Panc1 (cell line): Measurements from ENCODE around the gene TMEM131.

Source experiments
- POLR2AphosphoS5 ChIP-seq: IDR thresholded peaks from 2 replicates; pipeline ENCODE4 v1.6.1; 2012; ENCODE audit warnings: mild to moderate bottlenecking, low read depth, low read length, moderate library complexity
- SIN3A ChIP-seq: IDR thresholded peaks from 2 replicates; pipeline ENCODE4 v1.6.1; 2012; ENCODE audit warnings: low read depth, mild to moderate bottlenecking, low read length, moderate library complexity, borderline replicate concordance; ENCODE audit not compliant: insufficient read depth
- TF ChIP-seq, protein P1 (sequence below): fragments of 450-650 bp; IDR thresholded peaks from 2 replicates; pipeline ENCODE4 v1.5.1; 2017; ENCODE audit warnings: mild to moderate bottlenecking

DNA sequence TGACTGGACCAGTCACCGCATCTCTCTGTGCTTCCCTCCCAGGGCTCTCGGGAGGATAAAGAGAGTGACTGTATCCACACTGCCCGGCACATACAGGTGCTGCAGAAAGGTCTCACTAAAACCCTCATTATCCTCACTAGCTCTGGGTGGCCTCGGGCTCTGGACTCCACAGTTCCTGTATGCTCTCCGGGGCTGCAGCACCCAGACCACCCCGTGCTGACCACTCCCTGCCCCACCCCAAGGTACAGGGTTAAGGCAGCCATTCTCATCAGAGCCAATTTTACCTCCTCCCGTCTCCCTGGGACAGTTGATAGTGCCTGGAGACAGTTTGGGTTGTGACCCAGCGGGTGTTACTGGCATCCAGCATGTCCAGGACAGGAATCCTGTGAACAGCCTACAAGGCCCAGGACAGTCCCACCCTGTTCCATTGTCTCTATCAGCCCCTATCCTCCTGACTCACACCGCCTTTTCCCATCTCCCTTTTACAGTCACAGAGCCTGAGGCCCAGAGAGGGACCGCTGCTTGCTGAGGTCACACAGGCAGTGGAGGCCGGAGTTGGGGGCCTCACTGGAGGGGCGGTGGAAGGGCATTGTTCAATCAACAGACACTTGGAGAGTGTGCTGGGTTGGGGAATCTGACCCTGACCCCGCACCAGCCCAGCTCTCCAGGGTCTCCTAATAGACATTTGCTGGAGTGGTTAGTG, 280.6 kb downstream of the TMEM131 start:
- TF ChIP-seq, protein P1, sequence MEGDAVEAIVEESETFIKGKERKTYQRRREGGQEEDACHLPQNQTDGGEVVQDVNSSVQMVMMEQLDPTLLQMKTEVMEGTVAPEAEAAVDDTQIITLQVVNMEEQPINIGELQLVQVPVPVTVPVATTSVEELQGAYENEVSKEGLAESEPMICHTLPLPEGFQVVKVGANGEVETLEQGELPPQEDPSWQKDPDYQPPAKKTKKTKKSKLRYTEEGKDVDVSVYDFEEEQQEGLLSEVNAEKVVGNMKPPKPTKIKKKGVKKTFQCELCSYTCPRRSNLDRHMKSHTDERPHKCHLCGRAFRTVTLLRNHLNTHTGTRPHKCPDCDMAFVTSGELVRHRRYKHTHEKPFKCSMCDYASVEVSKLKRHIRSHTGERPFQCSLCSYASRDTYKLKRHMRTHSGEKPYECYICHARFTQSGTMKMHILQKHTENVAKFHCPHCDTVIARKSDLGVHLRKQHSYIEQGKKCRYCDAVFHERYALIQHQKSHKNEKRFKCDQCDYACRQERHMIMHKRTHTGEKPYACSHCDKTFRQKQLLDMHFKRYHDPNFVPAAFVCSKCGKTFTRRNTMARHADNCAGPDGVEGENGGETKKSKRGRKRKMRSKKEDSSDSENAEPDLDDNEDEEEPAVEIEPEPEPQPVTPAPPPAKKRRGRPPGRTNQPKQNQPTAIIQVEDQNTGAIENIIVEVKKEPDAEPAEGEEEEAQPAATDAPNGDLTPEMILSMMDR, result no peak
- no peak for TF ChIP-seq POLR2AphosphoS5
- TF ChIP-seq SIN3A, result no peak
